Osteoblast (primary cell): ENCODE data around the gene ZRANB3. TPM values are rescaled to one million over a fixed set of nuclear protein-coding genes. Genes with fewer than 3 reads are reported as not detected.

Experiments
- DNase-seq: peaks from one replicate; pipeline ENCODE4 v3.0.0; 2011; ENCODE audit warnings: low spot score, mixed read lengths; ENCODE audit not compliant: insufficient read length; ENCODE audit errors: missing footprints
- H2AFZ ChIP-seq: 2 replicates; pipeline ENCODE4 v1.6.0; 2011; ENCODE audit warnings: mild to moderate bottlenecking, low read length
- H3K27ac ChIP-seq: 2 replicates; pipeline ENCODE4 v1.5.1; 2011; ENCODE audit warnings: mild to moderate bottlenecking, low read depth, low read length, moderate library complexity
- H3K27me3 ChIP-seq: 2 replicates; pipeline ENCODE4 v1.6.0; 2012; ENCODE audit warnings: mild to moderate bottlenecking, control low read depth, inconsistent platforms, low read length, moderate library complexity; ENCODE audit not compliant: insufficient read depth
- H3K36me3 ChIP-seq: 2 replicates; pipeline ENCODE4 v1.5.1; 2011; ENCODE audit warnings: mild to moderate bottlenecking, low read length, control low read depth, moderate library complexity; ENCODE audit not compliant: insufficient read depth
- H3K4me1 ChIP-seq: 2 replicates; pipeline ENCODE4 v1.5.1; 2011; ENCODE audit warnings: mild to moderate bottlenecking, low read length, control low read depth, moderate library complexity; ENCODE audit not compliant: insufficient read depth
- H3K4me2 ChIP-seq: 2 replicates; pipeline ENCODE4 v1.6.0; 2011; ENCODE audit warnings: mild to moderate bottlenecking, low read length; ENCODE audit not compliant: insufficient read depth
- H3K4me3 ChIP-seq: fragments of 200-600 bp; sonication (generic); 3 replicates; pipeline ENCODE4 v1.5.1; 2012; ENCODE audit warnings: mild to moderate bottlenecking, low read length, inconsistent platforms; ENCODE audit not compliant: insufficient read depth
- H3K79me2 ChIP-seq: 2 replicates; pipeline ENCODE4 v1.6.0; 2012; ENCODE audit warnings: mild to moderate bottlenecking, low read length, control low read depth, inconsistent platforms; ENCODE audit not compliant: insufficient read depth
- H3K9me3 ChIP-seq: 2 replicates; pipeline ENCODE4 v1.5.1; 2011; ENCODE audit warnings: low read depth, low read length, control low read depth
- H4K20me1 ChIP-seq: 2 replicates; pipeline ENCODE4 v1.6.0; 2012; ENCODE audit warnings: mild to moderate bottlenecking, low read length, control low read depth; ENCODE audit not compliant: insufficient read depth
- CTCF ChIP-seq: IDR thresholded peaks from 2 replicates; pipeline ENCODE4 v1.5.1; 2011; ENCODE audit warnings: mild to moderate bottlenecking, low read depth, low read length, moderate library complexity; ENCODE audit errors: extremely low read depth
- total RNA-seq: library from RNA; depleted of rRNA; stranded (reverse); fragments of >200 nt; gene quantifications from 2 replicates; pipeline ENCODE4 v1.2.3, GENCODE V29; 2012

ZRANB3 gene
- total RNA-seq, 1 donor, result 9.0 TPM

DNA sequence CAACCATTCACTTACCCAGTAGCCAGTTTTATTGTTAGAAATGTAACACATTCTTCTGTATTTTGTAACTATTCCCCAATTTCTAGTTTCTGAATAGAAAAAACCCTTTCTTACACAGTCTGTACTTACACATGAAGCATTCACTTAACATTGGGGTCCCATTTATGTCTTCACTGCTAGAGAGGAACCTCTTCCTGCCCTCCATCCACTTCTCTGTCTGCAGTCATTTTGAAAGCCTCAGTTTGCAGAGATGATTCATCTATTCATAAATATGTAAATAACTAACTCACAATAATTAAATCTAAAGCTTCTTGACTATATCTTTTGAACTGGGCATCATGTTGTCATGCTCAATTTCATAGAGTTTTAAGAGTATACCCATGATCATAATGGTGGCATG, 55.9 kb downstream of the ZRANB3 start:
- H2AFZ ChIP-seq, result no peak overlapping the region

GRCh38 chr2:135473567-135473966, 57.5 kb downstream of the ZRANB3 start:
- TF ChIP-seq CTCF, result peak; percentile 61
- Histone ChIP-seq H3K27me3 (no peaks in the 10 kb centered on the region), H3K79me2 (no peaks in the 10 kb centered on the region), H3K4me3 (no peak overlapping the region), H3K36me3 (no peaks in the 10 kb centered on the region), H4K20me1 (no peaks in the 10 kb centered on the region), H3K27ac (no peak overlapping the region), H3K4me2 (no peak overlapping the region), H3K4me1 (no peaks in the 10 kb centered on the region), H2AFZ (no peak overlapping the region), H3K9me3 (no peaks in the 10 kb centered on the region)
- DNase-seq, result peak; percentile 41

More for the DNA sequence above, 55.9 kb downstream of the ZRANB3 start:
- Histone ChIP-seq H3K4me3 (no peak overlapping the region), H4K20me1 (no peaks in the 10 kb centered on the region), H3K4me2 (no peak overlapping the region), H3K36me3 (no peaks in the 10 kb centered on the region), H3K4me1 (no peaks in the 10 kb centered on the region), H3K9me3 (no peaks in the 10 kb centered on the region), H3K27ac (no peak overlapping the region), H3K27me3 (no peaks in the 10 kb centered on the region), H3K79me2 (no peaks in the 10 kb centered on the region)
- TF ChIP-seq CTCF, result no peak
- DNase-seq, result no peak

DNA sequence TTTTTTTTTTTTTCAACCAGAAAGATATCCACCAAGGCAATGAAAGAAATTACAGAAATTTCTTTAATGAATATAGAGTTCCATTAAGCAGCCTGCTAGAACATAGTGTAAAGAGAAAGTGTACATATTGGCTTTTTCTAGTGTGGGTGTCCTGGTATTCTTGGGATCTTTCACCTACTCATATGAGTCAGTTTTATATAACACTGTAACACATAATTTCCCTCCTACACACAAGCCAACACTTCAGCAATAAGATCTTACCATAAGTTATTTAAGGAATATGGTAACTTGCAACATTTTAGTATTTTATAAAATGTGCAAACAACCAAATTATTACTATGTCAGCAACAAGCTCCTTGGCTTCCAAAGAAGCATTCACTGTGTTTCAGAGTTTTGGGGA, 59.9 kb downstream of the ZRANB3 start:
- DNase-seq, result peak; percentile 59
- Histone ChIP-seq H3K27me3 (no peaks in the 10 kb centered on the region), H4K20me1 (no peaks in the 10 kb centered on the region), H3K27ac (no peak overlapping the region), H3K4me3 (no peak overlapping the region), H2AFZ (no peak overlapping the region), H3K36me3 (no peaks in the 10 kb centered on the region), H3K4me2 (no peak overlapping the region), H3K4me1 (no peaks in the 10 kb centered on the region), H3K79me2 (no peaks in the 10 kb centered on the region), H3K9me3 (no peaks in the 10 kb centered on the region)
- no peak for TF ChIP-seq CTCF

DNA sequence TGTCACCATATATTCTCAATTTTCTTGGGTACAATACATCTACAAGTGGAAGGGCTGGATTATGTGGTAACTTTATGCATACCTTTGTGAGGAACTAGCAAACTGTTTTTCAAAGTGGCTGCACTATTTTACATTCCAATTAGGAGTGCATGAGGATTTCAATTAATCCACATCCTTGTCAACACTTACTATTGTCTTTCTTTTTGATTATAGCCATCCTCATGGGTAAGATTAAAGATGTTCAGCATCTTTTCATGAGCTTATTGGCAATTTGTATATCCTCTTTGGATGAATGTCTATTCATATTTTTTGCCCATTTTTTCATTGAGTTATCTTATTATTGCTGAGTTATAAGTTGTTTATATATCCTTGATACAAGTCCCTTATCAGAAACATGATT, 73.7 kb downstream of the ZRANB3 start:
- no peaks in the 10 kb centered on the region for H3K4me1 ChIP-seq
- no peak for DNase-seq
- no peak overlapping the region for H2AFZ ChIP-seq
- H3K27me3 ChIP-seq, result no peaks in the 10 kb centered on the region
- H3K4me3 ChIP-seq, result no peak overlapping the region
- no peak overlapping the region for H3K27ac ChIP-seq
- H3K79me2 ChIP-seq, result no peaks in the 10 kb centered on the region
- TF ChIP-seq CTCF, result no peak
- no peaks in the 10 kb centered on the region for H3K36me3 ChIP-seq
- H3K9me3 ChIP-seq, result no peaks in the 10 kb centered on the region
- H3K4me2 ChIP-seq, result no peak overlapping the region
- no peaks in the 10 kb centered on the region for H4K20me1 ChIP-seq
